Cardiac septum (tissue), 1 donor: ENCODE results near the gene ROBO3. TPM values are rescaled to one million over a fixed set of nuclear protein-coding genes. Genes with fewer than 3 reads are reported as not detected.
A peak's percentile ranks its signal among the peaks of the same experiment; 100 is the strongest.

Experiments used
- DNase-seq: peaks from one replicate; pipeline ENCODE4 v3.0.0-alpha.2; 2020; ENCODE audit warnings: low spot score
- intact Hi-C: fragments of 100-400 bp; cut with DNase I; formaldehyde crosslinking; loops from one replicate; pipeline ENCODE4 v1.14.0; 2022
- long read RNA-seq: library from polyadenylated mRNA; unstranded; transcript quantifications from one replicate; pipeline ENCODE4 v2.0.0, GENCODE V29; 2021
- total RNA-seq: library from RNA; stranded (reverse); fragmentation: NEBNext Ultra II Directional; extraction: Animal tissue kit (Norgen Biotek cat#: 25700); gene quantifications from one replicate; pipeline ENCODE4 v1.2.1, GENCODE V29; 2021
- donor health status: DM: no; HTN: no; CAD: no.

The ROBO3 gene, protein sequence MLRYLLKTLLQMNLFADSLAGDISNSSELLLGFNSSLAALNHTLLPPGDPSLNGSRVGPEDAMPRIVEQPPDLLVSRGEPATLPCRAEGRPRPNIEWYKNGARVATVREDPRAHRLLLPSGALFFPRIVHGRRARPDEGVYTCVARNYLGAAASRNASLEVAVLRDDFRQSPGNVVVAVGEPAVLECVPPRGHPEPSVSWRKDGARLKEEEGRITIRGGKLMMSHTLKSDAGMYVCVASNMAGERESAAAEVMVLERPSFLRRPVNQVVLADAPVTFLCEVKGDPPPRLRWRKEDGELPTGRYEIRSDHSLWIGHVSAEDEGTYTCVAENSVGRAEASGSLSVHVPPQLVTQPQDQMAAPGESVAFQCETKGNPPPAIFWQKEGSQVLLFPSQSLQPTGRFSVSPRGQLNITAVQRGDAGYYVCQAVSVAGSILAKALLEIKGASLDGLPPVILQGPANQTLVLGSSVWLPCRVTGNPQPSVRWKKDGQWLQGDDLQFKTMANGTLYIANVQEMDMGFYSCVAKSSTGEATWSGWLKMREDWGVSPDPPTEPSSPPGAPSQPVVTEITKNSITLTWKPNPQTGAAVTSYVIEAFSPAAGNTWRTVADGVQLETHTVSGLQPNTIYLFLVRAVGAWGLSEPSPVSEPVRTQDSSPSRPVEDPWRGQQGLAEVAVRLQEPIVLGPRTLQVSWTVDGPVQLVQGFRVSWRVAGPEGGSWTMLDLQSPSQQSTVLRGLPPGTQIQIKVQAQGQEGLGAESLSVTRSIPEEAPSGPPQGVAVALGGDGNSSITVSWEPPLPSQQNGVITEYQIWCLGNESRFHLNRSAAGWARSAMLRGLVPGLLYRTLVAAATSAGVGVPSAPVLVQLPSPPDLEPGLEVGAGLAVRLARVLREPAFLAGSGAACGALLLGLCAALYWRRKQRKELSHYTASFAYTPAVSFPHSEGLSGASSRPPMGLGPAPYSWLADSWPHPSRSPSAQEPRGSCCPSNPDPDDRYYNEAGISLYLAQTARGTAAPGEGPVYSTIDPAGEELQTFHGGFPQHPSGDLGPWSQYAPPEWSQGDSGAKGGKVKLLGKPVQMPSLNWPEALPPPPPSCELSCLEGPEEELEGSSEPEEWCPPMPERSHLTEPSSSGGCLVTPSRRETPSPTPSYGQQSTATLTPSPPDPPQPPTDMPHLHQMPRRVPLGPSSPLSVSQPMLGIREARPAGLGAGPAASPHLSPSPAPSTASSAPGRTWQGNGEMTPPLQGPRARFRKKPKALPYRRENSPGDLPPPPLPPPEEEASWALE (N-terminal part only)
- total RNA-seq = 5.1 TPM
- long read RNA-seq, partial matches to known transcripts = 2 of 3 reads
- long read RNA-seq, other reads (novel, unspliced or antisense) = 1 of 3 reads

GRCh38 chr11:124865181-124865901 lies at the start of gene ROBO3:
ROBO3 (plus strand) TSS chr11:124865432; CDS start chr11:124865578, 146 bp downstream.
- DNase-seq = peak; percentile 68
- intact Hi-C loops = no loop called here

- intact Hi-C loops = no loop called here
- no peak for DNase-seq
These were observed 48.2 kb upstream of the ROBO3 start for GRCh38 chr11:124817036-124817435.

- intact Hi-C loops = no loop called here
- no peak for DNase-seq
These were observed 43.1 kb upstream of the ROBO3 start for GRCh38 chr11:124821995-124822730.

GRCh38 chr11:124823512-124824376 lies 41.5 kb upstream of the ROBO3 start:
- intact Hi-C loops = no loop called here

GRCh38 chr11:124825876-124826275 lies 39.4 kb upstream of the ROBO3 start:
- DNase-seq = no peak
- intact Hi-C loops = no loop called here

More at GRCh38 chr11:124823512-124824376, 41.5 kb upstream of the ROBO3 start:
- no peak for DNase-seq

GRCh38 chr11:124829986-124830385 lies 35.2 kb upstream of the ROBO3 start:
- no peak for DNase-seq
- intact Hi-C loops = no loop called here

DNA sequence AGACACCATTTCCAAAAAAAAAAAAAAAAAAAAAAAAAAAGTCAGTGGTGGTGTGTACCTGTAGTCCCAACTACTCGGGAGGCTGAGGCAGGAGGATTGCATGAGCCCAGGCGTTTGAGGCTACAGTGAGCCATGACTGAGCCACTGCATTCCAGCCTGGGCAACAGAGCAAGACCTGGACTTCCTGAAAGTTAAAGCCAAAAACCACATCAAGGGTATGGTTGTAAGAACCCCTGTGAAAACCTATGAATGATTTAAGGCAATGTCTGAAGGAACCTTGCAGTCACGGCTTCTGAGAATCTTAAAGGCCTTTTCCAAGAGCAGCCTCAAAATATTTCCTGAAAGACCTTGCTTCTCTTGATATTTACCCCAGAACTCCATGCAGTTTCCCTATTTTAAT lies 34.5 kb upstream of the ROBO3 start:
- no peak for DNase-seq
- intact Hi-C loops = no loop called here

DNA sequence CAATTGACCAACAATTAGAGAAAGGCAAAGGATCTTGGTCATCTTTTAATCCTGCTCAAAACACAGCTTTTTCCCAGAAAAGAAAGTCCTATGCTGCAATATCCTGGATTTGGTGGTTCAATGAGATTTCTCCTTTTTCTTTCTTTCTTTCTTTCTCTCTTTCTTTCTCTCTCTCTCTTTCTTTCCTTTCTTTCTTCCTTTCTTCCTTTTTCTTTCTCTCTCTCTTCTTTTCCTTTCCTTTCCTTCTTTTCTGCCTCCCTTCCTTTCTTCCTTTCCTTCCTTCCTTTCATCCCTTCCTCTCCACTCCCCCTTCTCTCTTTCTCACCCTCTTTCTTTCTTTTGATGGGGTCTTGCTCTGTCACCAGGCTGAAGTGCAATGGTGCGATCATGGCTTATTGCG lies 33.3 kb upstream of the ROBO3 start:
- intact Hi-C loops = no loop called here

GRCh38 chr11:124832571-124832970 lies 32.7 kb upstream of the ROBO3 start:
- intact Hi-C loops = no loop called here
- DNase-seq = no peak

More for the DNA sequence above, 33.3 kb upstream of the ROBO3 start:
- no peak for DNase-seq

- intact Hi-C loops = loop anchor here (5.0 kb wide), 1 partner anchor 72 kb away; the partner anchor contains the start of gene ESAM
- no peak for DNase-seq
These were observed 30.6 kb upstream of the ROBO3 start for GRCh38 chr11:124834526-124835180.

DNA sequence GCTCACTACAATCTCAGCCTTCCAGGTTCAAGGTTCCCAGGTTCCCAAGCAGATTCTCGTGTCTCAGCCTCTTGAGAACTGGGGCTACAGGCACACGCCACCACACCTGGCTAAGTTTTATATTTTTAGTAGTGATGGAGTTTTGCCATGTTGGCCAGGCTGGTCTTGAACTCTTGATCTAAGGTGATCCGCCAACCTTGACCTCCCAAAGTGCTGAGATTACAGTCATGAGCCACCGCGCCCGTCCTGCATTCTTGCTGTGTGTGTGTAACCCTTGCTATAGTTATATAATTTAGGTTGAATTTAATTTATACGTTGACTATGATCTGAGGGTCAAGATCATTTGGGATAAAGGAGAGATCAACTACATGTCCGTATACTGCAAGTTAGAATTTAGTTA lies 29.3 kb upstream of the ROBO3 start:
- intact Hi-C loops = loop anchor here (2.0 to 5.0 kb wide), 3 partner anchors 35 to 191 kb away; partner anchors contain the start of genes ESAM and MSANTD2
- DNase-seq = no peak

DNA sequence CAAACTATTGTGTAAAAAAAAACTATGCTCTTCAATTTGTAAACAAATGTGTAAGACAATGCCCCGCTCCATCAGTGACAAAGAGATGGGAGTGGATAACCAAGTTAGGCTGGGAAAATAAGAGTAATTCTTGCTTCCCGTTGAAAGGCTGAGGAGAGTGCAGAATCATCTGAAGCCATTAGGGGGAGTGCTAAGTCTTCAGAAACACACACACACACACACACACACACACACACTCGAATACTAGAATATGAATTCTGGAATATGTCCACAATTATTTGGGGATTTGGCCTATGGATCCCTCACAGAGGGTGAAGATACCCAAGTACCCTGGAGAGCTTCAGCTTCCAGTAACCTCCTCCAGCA lies 27.8 kb upstream of the ROBO3 start:
- DNase-seq = no peak
- intact Hi-C loops = loop anchor here (1.0 to 5.0 kb wide), 4 partner anchors 37 to 193 kb away; partner anchors contain the start of genes ESAM and MSANTD2

DNA sequence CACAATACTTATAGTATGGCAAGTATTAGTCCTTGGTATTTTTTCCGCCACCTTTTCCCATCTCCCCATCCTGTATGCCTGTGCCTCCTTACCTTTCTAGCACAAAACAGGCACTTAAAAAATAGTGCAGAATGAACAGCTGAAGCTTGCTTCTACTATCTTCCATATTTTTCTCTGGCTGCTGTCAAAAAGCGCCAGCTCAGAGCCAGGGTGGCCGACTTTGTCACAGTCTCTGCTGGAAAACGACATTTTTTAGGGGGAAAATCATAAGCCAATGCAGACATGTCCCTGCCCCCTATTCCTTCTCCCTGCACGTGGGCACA lies 26.5 kb upstream of the ROBO3 start:
- intact Hi-C loops = loop anchor here (5.0 kb wide), 1 partner anchor 76 kb away; the partner anchor contains the start of gene ESAM

DNA sequence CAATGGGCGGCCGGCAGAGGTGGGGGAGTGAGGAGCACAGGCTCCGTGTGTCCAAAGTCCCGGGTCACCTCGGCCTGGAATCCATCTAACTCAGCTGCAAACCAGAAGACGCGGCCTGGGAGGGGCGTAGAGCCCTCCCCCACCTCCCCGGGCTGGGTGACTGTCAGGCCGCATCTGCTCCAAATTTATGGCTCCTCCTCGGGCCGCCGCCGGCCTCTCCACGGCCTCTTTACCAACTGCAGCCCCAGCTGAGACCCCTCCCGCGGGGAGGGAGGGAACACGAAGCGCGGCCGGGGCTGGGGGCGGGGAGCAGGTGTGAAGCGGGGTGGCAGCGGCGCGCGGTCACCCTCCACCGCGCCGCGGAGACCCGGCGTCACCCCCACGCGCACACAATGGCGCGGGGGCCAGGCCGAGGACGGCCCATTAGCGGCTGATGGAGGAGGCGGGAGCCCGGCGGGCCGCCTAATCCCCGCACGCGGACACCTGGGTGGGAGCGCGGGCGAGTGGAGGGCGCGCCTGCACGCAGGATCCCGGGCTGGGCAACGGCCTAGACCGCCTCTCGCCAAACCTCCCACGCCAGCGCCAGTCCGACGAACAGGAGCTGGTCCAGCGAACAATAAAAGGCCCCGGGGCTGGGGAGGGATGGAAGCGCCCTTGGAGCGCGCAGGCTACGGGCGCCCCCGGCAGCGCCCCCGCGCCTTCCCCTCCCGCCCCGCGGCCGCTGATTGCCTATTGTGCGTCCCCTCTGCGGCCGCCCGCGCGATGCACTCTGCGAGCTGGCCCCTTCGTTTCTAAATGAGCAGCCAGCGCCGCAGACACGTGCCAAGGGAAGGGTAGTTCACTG lies 25.9 kb upstream of the ROBO3 start:
- intact Hi-C loops = loop anchor here (5.0 kb wide), 1 partner anchor 77 kb away; the partner anchor contains the start of gene ESAM
- DNase-seq = no peak

More for the DNA sequence above, 26.5 kb upstream of the ROBO3 start:
- DNase-seq = no peak

- DNase-seq = no peak
- intact Hi-C loops = loop anchor here (5.0 kb wide), 1 partner anchor 78 kb away; the partner anchor contains the start of gene ESAM
These were observed 25.1 kb upstream of the ROBO3 start for GRCh38 chr11:124839972-124840621.
